CD4-positive, alpha-beta T cell treated with Interleukin-12 subunit alpha and Interleukin-12 subunit beta, for 1 hour (primary cell): Measurements from ENCODE around the gene RYR3.

Experiments
- DNase-seq: peaks from one replicate; pipeline ENCODE4 v3.0.0-alpha.2; 2020

RYR3 gene

GRCh38 chr15:33310481-33311311 lies at the start of gene RYR3:
RYR3 (plus strand) TSS chr15:33310967; CDS start chr15:33311046, 79 bp downstream.
- DNase-seq, result no peak

- DNase-seq, result no peak
Measured at GRCh38 chr15:33262306-33262705, 48.5 kb upstream of the RYR3 start.

GRCh38 chr15:33277689-33278088 lies 33.1 kb upstream of the RYR3 start:
- DNase-seq, result no peak

- no peak for DNase-seq
Measured at GRCh38 chr15:33278816-33279612, 31.8 kb upstream of the RYR3 start.

GRCh38 chr15:33279613-33280205 lies 31.1 kb upstream of the RYR3 start:
- DNase-seq, result no peak

DNA sequence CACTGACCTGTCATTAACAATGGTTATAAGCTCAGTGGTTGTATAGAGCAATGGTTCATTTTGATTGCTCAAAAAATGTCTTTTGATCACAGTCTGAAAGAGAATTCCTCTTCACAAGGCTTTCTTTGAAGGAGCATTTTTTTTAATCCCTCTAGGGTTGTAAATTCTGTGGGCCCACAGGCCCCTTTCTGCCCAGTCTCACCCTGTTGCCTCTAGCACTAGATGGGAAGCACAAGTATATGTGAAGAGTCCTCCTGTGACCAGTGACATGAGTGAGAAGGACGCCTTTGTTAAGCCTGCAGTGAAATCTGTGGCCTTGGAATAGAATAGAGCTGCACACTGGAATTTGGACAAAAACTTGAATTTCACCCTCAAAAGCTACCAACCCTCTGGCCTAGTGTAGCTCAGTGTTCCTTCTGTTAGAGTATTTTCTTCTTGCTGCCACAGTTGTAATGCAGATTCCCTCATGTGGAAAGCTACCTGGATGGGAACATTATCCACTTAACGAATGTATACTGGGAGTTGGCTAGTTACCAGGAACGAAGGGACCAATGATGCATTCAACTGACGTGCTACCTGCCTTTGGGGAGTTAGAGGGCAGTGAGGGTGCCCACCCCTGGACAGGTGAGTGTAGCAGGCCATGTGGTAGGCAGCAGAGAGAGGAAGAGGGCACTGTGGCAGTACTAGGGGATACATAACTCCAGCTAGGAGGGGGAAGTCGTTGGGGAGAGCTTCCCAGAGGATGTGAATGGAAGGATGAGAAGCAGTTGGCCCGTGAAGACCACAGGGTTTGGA lies 28.3 kb upstream of the RYR3 start:
- DNase-seq, result no peak

DNA sequence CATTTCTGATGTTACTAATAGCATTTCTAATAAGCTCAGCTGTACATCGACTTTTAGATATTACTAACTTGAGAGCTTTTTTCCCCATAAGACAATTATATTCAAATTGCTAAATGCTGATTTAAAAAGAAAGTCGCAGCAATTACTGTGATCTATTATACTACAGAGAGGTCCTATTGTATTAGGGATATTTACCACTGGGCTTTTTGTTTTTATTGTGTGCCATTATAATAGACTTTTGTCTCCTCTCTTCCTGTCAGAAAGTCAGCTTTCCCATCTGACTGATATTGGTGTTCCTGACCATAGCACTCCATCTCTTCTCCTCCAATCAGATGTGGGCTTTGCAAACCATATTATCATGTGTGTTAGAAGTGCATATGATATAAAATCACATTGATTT lies 27.2 kb upstream of the RYR3 start:
- DNase-seq, result no peak

DNA sequence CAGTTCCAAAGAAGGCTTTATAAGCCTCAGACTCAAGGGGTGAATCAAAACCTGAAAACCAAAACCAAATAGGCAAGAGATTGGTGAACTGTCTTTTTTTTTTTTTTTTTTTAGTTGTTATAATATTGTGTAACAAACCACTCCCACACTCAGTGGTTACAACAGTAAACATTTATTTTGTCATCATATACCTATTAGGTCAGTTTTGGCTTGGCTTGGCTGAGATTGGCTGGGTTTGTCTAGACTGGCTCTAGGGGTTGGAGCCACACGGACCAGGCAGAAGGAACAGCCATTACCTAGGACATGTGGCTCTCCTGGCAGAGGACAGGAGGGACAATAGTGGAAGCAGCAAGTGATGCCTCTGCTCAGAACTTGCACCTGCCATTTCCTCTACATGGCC lies 26.4 kb upstream of the RYR3 start:
- no peak for DNase-seq

DNA sequence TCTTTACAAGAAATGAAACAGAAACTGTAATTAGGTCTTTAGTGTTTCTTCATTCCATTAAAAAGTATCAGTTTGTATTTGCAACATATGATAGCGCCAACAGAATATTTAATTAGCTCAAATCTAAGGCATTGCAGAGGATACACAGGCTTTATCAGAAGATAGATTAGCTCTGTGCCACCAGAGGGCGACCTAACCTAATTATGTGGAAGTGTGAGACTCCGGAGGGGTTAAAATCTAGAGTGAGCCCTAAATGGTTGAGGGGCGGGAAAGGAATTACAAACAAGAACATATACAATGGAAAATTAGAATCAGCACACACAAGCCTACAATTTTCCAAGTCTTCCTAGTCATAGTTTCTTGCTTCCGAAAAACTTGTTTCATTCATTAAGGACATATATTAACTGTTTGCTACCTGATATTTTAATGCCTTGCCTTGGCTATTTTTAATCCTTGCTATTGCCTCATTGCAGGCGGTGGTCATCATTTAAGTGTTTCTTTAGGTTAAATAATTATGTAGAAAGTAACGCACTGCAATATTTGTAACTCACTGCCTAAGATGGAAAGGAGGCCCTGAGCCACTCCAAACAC lies 18.0 kb upstream of the RYR3 start:
- DNase-seq, result peak; percentile 20

DNA sequence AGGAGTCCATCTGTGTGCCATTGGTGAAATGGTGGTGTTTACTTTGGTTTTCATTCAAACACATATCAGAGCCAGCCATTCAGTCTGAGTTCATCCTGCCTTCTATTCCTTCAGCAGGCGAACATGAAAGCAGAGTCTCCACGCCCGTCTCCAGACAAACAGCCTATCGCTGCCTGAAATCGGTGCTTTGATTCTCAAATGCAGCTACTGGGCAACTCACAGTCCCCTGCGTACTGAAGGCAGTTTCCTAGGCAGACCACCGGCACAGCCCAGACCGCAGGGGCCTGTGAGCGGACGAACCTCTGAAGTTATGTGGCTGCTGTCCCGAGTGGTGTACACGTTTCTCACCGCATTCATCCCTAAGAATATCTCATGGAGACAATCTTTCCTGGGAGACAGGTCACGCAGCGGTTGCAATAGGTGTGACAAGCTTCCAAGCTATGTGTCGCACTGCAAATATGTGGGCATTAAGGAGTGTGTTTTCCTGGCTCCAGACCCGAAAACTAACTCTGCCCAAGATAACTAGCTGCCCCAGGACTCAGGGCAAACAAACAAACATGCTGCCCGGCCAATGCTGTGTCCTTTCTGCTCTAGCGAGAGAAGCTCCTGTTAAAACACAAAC lies 16.9 kb upstream of the RYR3 start:
- DNase-seq, result no peak

DNA sequence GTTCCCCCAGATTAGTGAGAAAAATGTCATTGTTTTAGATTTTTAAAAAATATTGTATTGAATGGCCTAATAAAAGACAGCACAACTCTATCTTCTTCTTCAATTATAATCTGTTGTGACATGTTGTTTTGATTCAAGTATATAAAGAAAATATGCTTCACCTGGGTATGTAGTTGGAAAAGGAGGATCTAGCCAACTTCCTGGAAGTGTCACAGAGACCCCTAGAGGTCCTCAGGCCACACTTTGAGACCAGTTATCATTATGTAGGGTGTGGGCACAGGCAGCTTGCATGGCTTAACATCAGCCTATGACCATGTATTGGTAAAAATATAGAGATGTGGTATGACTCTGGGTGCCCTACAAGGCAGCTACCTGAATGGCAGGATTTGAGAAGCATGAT lies 14.7 kb upstream of the RYR3 start:
- no peak for DNase-seq

DNA sequence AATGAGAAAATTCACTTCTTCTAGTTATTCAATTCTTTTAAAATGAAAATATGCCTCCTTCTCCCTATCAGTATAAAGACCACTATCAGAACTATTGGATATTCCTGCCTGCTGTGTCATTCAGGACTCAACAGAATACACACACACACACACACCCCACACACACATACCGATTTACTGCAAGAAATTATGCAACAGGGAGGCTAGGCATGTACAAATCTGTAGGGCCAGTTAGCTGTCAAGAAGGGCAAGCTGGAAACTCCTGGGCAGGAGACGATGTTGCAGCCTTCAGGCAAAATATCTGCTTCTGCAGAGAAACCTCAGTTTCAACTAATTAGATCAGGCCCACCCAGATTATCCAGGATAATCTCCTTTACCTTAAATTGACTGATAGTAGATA lies 13.9 kb upstream of the RYR3 start:
- DNase-seq, result no peak

GRCh38 chr15:33298631-33299030 lies 12.1 kb upstream of the RYR3 start:
- no peak for DNase-seq

DNA sequence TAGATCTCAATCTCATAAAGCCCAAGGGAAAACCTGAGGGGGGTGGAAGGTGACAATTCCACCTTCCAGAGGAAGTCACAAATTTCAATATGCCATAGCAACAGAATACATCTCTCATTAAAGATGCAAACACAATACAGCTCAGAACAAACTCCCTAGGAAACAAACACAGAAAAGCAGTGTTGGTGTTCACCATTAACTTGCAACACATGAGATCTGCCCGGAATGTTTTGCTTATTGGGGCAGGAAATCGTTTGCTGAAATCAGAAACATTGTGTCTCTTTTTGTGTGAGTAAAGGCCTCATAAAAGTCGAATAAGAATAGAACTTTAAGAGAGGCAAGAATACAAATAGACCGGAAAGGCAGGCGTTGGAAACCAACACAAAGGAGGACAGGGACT lies 5.8 kb upstream of the RYR3 start:
- no peak for DNase-seq

DNA sequence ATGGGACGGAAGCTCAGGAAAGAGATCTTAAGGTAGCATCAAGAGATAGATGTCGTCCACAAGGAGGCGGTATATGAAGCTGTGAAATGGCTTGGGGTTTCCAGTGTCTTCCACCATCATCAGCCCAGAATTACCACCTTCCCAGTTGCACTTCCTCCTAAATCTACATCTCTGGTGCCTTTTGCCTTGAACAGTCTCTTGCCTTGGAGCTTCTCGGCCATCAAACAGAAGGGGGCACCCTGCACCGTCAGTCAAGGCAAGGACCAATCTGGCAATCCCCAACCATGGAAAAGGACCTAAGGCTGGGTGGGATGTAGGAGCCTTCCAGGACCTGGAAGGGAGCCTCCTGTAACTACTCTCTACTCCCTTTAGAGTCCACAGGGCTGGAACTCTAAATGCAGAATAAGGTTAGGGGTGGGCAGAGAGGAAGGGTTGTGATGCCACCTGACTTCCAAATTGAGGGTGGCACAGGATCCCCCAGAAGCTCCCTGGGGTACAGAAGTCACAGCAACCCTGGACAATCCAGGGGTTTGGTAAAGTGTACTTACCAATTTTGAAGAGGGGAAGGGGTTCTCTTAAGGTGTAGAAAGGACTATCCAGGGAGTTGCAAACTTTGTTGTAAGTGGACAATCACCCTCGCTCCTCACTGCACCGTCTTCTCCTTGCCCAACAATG lies 1.0 kb upstream of the RYR3 start:
- no peak for DNase-seq

GRCh38 chr15:33311312-33311971 lies 675 bp downstream of the RYR3 start:
- no peak for DNase-seq

DNA sequence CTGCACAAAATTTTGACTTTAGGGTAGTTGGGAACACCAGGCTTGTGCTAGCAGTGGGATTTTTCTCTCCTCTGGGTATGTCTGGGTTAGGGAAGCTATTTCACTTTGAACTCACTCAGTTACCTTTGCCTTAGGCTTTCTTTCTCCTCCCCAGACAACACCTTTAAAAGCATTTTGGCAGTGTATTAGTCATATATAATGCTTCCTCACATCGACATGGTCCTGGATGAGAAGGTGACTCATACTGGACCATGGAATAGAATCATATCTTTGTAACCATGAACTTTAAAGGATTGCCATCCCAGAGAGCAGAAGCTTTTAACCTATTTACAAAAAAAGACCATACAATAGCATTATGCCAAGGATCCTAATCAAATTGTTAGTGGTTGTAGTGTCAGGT lies 2.7 kb downstream of the RYR3 start:
- no peak for DNase-seq

- no peak for DNase-seq
Measured at GRCh38 chr15:33314069-33314468, 3.3 kb downstream of the RYR3 start.

DNA sequence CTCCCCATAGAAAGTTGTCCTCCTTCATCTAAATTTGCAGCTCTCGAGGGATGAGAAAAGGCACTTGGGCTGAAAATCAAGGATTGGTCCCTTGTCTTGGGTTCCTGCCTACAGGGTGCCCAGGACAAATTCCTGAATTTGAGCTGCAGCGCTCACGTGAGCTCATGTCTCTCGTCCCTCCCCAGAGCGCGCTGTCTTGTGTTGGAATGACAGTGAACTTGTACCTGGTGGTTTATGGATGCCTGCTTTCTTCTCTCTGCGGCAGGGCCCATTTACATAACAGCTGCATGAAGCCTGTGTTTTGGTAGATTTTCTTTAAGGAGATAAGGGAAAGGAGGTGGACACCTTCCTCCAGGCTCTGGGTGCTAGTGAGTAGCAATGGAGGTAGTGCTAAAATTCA lies 4.3 kb downstream of the RYR3 start:
- DNase-seq, result no peak

- no peak for DNase-seq
Measured at GRCh38 chr15:33317896-33318295, 7.1 kb downstream of the RYR3 start.

DNA sequence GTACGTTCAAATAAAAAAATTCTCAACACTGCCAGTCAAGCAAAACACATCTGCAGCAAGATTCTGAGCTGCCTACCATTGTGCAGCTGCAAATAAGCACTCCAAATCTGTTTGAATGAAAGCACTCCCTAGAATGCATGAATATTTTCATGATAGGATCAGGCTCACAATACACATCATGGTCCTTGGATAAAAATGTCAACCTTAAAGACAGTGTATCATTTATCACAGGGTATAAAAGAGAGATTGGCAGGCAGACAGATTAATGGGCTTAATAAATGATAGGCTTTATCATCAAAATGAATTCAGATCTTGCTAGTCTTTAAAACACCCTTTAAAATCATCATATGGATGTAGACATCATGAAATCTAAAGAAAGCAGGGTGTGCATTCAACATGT lies 9.2 kb downstream of the RYR3 start:
- DNase-seq, result no peak
